ENCODE measurements around the gene MEIKIN. TPM values are rescaled to one million over a fixed set of nuclear protein-coding genes. Genes with fewer than 3 reads are reported as not detected.

MEIKIN gene
- total and polyA plus RNA-seq, 2 of the 13 experiments (the other 11 are each of a cell fraction or from before 2014, with no cell fraction given): not detected

DNA sequence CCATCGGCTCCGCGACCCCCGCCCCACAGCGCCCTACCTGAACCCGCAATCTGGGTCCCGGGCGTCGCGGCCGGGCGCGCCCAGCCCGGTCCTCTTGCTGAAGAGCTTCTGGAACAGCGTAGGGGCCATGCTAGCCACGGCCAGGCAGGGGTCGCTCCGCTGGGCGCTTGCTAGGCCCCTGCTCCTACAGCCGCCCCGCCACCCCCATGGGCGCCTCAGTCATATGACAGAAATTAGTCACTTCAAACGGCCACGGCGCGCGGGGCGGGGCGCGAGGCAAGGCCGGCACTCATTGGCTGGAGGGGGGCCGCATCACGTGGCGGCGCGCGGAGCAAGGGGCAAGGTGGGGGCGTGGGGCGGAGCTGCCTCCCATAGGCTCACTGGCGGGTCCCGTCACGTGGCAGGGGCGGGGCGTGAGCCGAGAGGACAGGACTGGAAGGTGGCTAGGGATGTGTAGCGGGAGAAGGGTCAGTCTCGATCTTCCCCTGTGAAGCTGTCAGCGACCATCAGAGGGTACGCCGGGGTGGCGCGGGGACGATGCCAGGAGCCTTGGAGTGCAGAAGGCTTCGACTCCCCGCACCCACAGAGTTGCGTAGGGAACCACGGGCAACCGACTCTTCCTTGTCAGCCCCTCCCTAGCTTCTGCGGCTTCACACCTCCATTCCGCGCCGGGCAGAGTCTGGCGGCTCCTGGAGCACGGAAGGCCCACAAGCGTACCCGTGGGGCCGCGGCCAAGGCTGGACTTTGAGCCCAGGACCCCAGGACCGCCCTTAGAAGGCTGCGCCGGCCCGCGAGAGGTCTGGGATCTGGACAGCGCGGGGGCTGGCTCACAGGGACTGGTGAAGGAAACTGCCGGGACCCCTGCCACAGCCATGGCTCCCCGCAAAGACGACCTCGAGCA, 148.4 kb downstream of the MEIKIN start, which contains the start of gene FNIP1:
Gene FNIP1, minus strand, starts transcription at position 225 of the 901 bp plus-strand sequence. Its CDS starts 96 bp downstream, at position 129.
- Histone ChIP-seq H3K9me3 (ENCODE audit: low read length) (no peaks in the 10 kb centered on the region), H3K79me2 (ENCODE audit: insufficient read depth, low read length) (peaks cover 45% of the 10 kb centered on the region), H3K9ac (ENCODE audit: insufficient read depth, low read depth, low read length) (peak within 1 kb of the TSS; percentile 100), H4K20me1 (ENCODE audit: insufficient read depth, low read length) (peaks cover 29% of the 10 kb centered on the region), H3K36me3 (replicated peaks in 1 of 2; ENCODE audit: control insufficient read depth in 1 of 2, insufficient read depth in 2 of 2, low read length in 2 of 2) (no peaks in the 10 kb centered on the region), H3K27ac (ENCODE audit: extremely low read length, insufficient read depth, low read length) (peak within 1 kb of the TSS; percentile 99), H2AFZ (ENCODE audit: low read length) (no peak within 1 kb of the TSS), H3K4me1 (ENCODE audit: insufficient read depth, low read length) (peaks cover 36% of the 10 kb centered on the region), H3K4me3 (replicated peaks in 1 of 3; ENCODE audit: insufficient read depth in 1 of 3, low read depth in 2 of 3, low read length in 3 of 3) (peak within 1 kb of the TSS; percentile 90 to 96 (median 95)), H3K27me3 (ENCODE audit: control insufficient read depth in 1 of 2, insufficient read depth in 2 of 2, low read length in 2 of 2) (no peaks in the 10 kb centered on the region; a peak in 1 of 5 replicates), H3K4me2 (ENCODE audit: low read depth, low read length) (peak within 1 kb of the TSS; percentile 98)
- in situ Hi-C loops (cut with HindIII; ENCODE audit: extremely low pct_ligation_motif_present, low pct_unique_long_range_greater_than_20kb): no loop called here
- FAIRE-seq: peak; percentile 63
- TSS peak; percentile 90 for BruUV-seq (replicated peaks)
- DNase-seq (ENCODE audit: low spot score): peak; percentile 95
- POLR2A ChIA-PET: interaction anchor here (0.6 to 3.9 kb wide), 22 partner anchors 10 to 497 kb away, joined by 3 to 91 read pairs (median 5); partner anchors contain the start of gene SLC22A4
- peak; percentile 93 for ATAC-seq
- intact Hi-C loops (cut with micrococcal nuclease; ENCODE audit: unreplicated experiment): loop anchor here (1.0 to 5.0 kb wide), 3 partner anchors 55 to 210 kb away; no protein-coding TSS in a partner anchor
- CTCF ChIA-PET (ENCODE audit: low intra/inter-chr PET ratio, low total read pairs): no interaction called here
- WGBS (ENCODE audit: low lambda C conversion rate): 0% methylated on average over 20 of the region's 79 CpGs
- TF ChIP-seq, protein P1, sequence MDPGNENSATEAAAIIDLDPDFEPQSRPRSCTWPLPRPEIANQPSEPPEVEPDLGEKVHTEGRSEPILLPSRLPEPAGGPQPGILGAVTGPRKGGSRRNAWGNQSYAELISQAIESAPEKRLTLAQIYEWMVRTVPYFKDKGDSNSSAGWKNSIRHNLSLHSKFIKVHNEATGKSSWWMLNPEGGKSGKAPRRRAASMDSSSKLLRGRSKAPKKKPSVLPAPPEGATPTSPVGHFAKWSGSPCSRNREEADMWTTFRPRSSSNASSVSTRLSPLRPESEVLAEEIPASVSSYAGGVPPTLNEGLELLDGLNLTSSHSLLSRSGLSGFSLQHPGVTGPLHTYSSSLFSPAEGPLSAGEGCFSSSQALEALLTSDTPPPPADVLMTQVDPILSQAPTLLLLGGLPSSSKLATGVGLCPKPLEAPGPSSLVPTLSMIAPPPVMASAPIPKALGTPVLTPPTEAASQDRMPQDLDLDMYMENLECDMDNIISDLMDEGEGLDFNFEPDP (CRISPR knock-in tag; conservative IDR thresholded peaks at IDR 0.05): 0 out of 2 replicates have a peak, but pooled peaks have one; percentile 75
- TF ChIP-seq, protein P2, sequence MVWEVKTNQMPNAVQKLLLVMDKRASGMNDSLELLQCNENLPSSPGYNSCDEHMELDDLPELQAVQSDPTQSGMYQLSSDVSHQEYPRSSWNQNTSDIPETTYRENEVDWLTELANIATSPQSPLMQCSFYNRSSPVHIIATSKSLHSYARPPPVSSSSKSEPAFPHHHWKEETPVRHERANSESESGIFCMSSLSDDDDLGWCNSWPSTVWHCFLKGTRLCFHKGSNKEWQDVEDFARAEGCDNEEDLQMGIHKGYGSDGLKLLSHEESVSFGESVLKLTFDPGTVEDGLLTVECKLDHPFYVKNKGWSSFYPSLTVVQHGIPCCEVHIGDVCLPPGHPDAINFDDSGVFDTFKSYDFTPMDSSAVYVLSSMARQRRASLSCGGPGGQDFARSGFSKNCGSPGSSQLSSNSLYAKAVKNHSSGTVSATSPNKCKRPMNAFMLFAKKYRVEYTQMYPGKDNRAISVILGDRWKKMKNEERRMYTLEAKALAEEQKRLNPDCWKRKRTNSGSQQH (CRISPR knock-in tag; IDR thresholded peaks at IDR 0.05; ENCODE audit: low read depth): no peak; the same call in none of the 2 replicates
- TF ChIP-seq ZNF484 (CRISPR knock-in tag; IDR thresholded peaks at IDR 0.05; ENCODE audit: borderline replicate concordance, low read depth) (peak; percentile 21; the same call in 1 of the 2 replicates), RARG (CRISPR knock-in tag; IDR thresholded peaks at IDR 0.05; ENCODE audit: low read depth) (peak; percentile 92), ZNF674 (CRISPR knock-in tag; IDR thresholded peaks at IDR 0.05; ENCODE audit: low read depth) (0 out of 2 replicates have a peak, but pooled peaks have one; percentile 27), SNAI1 (CRISPR knock-in tag; IDR thresholded peaks at IDR 0.05; ENCODE audit: borderline replicate concordance) (peak; percentile 15), SSRP1 (CRISPR knock-in tag; IDR thresholded peaks at IDR 0.05) (no peak; the same call in 1 of the 2 replicates)
- TF ChIP-seq, protein P3, sequence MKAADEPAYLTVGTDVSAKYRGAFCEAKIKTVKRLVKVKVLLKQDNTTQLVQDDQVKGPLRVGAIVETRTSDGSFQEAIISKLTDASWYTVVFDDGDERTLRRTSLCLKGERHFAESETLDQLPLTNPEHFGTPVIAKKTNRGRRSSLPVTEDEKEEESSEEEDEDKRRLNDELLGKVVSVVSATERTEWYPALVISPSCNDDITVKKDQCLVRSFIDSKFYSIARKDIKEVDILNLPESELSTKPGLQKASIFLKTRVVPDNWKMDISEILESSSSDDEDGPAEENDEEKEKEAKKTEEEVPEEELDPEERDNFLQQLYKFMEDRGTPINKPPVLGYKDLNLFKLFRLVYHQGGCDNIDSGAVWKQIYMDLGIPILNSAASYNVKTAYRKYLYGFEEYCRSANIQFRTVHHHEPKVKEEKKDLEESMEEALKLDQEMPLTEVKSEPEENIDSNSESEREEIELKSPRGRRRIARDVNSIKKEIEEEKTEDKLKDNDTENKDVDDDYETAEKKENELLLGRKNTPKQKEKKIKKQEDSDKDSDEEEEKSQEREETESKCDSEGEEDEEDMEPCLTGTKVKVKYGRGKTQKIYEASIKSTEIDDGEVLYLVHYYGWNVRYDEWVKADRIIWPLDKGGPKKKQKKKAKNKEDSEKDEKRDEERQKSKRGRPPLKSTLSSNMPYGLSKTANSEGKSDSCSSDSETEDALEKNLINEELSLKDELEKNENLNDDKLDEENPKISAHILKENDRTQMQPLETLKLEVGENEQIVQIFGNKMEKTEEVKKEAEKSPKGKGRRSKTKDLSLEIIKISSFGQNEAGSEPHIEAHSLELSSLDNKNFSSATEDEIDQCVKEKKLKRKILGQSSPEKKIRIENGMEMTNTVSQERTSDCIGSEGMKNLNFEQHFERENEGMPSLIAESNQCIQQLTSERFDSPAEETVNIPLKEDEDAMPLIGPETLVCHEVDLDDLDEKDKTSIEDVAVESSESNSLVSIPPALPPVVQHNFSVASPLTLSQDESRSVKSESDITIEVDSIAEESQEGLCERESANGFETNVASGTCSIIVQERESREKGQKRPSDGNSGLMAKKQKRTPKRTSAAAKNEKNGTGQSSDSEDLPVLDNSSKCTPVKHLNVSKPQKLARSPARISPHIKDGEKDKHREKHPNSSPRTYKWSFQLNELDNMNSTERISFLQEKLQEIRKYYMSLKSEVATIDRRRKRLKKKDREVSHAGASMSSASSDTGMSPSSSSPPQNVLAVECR (CRISPR knock-in tag; IDR thresholded peaks at IDR 0.05; ENCODE audit: borderline replicate concordance): peak; percentile 91
- TF ChIP-seq, protein P4, sequence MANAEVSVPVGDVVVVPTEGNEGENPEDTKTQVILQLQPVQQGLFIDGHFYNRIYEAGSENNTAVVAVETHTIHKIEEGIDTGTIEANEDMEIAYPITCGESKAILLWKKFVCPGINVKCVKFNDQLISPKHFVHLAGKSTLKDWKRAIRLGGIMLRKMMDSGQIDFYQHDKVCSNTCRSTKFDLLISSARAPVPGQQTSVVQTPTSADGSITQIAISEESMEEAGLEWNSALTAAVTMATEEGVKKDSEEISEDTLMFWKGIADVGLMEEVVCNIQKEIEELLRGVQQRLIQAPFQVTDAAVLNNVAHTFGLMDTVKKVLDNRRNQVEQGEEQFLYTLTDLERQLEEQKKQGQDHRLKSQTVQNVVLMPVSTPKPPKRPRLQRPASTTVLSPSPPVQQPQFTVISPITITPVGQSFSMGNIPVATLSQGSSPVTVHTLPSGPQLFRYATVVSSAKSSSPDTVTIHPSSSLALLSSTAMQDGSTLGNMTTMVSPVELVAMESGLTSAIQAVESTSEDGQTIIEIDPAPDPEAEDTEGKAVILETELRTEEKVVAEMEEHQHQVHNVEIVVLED (CRISPR knock-in tag; IDR thresholded peaks at IDR 0.05; ENCODE audit: borderline replicate concordance): peak; percentile 85
- TF ChIP-seq, protein P5, sequence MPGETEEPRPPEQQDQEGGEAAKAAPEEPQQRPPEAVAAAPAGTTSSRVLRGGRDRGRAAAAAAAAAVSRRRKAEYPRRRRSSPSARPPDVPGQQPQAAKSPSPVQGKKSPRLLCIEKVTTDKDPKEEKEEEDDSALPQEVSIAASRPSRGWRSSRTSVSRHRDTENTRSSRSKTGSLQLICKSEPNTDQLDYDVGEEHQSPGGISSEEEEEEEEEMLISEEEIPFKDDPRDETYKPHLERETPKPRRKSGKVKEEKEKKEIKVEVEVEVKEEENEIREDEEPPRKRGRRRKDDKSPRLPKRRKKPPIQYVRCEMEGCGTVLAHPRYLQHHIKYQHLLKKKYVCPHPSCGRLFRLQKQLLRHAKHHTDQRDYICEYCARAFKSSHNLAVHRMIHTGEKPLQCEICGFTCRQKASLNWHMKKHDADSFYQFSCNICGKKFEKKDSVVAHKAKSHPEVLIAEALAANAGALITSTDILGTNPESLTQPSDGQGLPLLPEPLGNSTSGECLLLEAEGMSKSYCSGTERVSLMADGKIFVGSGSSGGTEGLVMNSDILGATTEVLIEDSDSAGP (CRISPR knock-in tag; IDR thresholded peaks at IDR 0.05; ENCODE audit: borderline replicate concordance): peak; percentile 93
